Measurements from ENCODE around the gene ELAVL3.

Gene ELAVL3

DNA sequence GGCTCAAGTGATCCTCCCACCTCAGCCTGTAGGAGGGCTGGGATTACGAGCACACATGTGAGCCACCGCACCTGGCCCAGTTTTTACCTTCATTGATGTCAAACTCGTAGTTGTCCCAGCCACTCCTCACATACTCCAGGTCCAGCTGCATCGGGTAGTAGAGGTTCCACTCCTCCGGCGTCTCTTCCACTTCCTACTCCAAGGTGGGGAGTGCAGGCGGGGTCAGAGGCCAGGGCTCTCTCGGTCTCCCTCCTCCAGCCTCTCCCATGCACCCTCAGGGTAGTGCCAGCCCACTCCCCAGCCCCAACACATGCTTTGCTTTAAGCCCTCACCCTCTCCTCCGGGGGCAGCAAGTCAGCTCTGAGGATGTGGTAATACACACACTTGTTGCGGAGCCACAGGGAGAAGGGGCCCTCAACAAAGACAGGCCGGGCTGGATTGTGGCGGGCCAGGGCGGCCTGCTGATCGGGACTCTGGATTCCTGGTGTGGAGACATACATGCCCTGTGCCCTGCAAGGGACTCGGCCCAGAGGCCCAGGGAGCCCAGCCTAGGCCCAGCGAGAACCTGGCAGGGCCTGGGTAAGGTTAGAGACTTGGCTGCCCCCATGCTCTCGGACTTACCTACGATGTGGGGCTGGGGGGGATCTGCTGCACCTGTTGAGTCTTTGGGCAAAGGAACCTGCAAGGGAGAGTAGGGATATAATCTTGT is 26.7 kb upstream of the ELAVL3 start:
- TF ChIP-seq, protein P1, sequence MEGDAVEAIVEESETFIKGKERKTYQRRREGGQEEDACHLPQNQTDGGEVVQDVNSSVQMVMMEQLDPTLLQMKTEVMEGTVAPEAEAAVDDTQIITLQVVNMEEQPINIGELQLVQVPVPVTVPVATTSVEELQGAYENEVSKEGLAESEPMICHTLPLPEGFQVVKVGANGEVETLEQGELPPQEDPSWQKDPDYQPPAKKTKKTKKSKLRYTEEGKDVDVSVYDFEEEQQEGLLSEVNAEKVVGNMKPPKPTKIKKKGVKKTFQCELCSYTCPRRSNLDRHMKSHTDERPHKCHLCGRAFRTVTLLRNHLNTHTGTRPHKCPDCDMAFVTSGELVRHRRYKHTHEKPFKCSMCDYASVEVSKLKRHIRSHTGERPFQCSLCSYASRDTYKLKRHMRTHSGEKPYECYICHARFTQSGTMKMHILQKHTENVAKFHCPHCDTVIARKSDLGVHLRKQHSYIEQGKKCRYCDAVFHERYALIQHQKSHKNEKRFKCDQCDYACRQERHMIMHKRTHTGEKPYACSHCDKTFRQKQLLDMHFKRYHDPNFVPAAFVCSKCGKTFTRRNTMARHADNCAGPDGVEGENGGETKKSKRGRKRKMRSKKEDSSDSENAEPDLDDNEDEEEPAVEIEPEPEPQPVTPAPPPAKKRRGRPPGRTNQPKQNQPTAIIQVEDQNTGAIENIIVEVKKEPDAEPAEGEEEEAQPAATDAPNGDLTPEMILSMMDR (IDR thresholded peaks at IDR 0.05; ENCODE audit: low read depth, low read length), result no peak

DNA sequence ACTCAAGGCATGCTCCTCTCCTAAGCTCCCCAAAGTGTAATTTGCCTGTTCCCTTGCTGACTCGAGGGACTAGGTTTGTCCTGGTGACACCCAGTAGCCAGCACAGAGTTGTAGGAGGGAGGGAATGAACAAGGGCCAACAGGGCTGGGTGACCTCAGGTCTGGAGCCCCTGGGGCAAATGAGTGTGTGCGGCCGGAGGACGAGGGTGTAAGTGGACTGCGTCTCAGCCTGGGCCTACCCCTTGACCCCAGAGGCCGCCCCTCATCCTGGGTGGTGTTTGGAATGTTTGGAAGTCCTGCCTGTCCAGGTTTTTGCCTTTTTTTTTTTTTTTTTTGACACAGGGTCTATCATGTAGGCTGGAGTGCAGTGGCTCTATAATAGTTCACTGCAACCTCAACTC is 26.1 kb upstream of the ELAVL3 start:
- TF ChIP-seq, protein P1 (IDR thresholded peaks at IDR 0.05; ENCODE audit: low read depth, low read length), result no peak
- H3K4me3 ChIP-seq (ENCODE audit: low read depth, low read length), result no peak overlapping the region

More for the DNA sequence above, 26.7 kb upstream of the ELAVL3 start:
- H3K4me3 ChIP-seq (ENCODE audit: low read depth, low read length), result no peak overlapping the region

DNA sequence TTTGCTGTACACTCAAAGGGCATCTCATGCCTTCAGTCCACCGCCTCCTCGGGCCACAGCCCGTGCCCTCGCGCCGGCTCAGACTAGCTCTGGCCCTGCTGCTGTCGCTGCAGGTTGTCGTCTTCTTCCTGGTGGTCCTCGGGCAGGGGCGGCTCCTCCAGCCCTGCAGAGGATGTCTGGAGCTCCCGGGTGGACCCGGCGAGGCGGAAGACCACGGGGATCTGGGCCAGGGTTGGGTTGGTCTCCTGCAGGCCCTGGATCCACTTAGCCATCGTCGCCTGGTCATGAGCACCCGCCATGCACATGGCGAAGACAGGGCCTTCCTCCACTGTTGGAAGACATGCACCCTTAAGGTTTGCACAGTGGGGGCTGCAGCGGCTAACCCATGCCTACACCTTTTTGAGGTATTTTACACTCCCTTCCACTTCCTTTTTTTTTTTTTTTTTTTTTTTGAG is 25.3 kb upstream of the ELAVL3 start:
- TF ChIP-seq, protein P1 (IDR thresholded peaks at IDR 0.05; ENCODE audit: low read depth, low read length), result no peak
- peak overlapping the region; percentile 76 for H3K4me3 ChIP-seq (ENCODE audit: low read depth, low read length)

DNA sequence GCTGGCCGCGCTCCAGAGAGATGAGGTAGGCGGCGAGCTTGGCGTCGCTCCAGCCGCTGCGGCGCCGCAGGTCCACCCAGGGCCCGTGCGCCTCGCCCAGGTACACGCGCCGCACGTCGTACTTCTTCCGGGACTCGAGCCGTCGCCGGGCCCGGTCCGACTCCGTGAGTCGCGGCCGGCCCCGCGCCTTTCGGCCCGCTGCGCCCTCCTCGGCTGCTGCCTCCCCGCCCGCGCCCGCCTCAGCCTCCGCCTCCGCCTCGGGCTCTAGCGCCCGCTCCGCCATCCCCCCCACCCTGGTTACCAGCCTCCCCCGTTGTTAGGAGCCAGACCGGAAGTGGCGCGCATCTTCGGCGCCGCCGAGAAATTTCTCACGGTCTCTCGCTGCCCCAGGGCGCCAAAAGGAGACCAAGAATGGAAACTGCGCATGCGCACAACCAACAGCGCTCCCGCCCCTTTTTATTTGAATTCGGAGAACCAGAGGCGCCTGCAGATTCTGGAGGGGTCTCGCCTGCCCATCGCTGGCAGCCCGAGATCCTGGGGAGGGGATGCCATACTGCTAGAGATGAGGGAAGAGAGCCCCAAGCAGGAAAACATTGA is 24.8 kb upstream of the ELAVL3 start, which contains the start of gene ZNF653:
Gene ZNF653 (minus strand): TSS at position 336 of the 597 bp plus-strand sequence. CDS start 53 bp downstream, at position 283.
- TF ChIP-seq, protein P1 (IDR thresholded peaks at IDR 0.05; ENCODE audit: low read depth, low read length), result no peak
- H3K4me3 ChIP-seq (ENCODE audit: low read depth, low read length), result peak within 1 kb of the TSS; percentile 76

DNA sequence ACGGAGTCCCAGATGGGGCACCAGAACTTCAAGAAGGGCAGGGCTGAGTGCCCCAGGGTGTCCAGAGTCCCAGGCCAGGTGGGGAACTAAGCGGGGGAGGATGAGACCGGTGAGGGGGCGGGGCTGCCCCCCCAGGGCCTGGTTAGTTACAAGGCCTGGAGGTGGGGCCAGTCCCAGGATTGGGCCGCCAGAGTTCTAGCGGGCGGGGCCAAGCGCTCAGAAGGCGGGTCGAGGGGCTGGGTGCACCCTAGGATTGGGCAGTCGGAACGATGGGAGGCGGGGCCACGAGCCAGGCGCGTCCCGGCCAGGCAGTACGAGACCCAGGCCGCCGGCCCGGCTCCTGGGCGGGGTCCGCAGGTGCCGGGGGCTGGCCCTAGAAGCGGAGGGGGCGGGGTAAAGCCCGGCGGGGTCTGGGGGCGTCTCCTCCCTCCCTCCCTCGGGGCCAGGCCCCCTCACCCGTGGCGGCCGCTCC is 24.2 kb upstream of the ELAVL3 start:
- TF ChIP-seq, protein P1 (IDR thresholded peaks at IDR 0.05; ENCODE audit: low read depth, low read length), result no peak
- H3K4me3 ChIP-seq (ENCODE audit: low read depth, low read length), result peak overlapping the region; percentile 76

DNA sequence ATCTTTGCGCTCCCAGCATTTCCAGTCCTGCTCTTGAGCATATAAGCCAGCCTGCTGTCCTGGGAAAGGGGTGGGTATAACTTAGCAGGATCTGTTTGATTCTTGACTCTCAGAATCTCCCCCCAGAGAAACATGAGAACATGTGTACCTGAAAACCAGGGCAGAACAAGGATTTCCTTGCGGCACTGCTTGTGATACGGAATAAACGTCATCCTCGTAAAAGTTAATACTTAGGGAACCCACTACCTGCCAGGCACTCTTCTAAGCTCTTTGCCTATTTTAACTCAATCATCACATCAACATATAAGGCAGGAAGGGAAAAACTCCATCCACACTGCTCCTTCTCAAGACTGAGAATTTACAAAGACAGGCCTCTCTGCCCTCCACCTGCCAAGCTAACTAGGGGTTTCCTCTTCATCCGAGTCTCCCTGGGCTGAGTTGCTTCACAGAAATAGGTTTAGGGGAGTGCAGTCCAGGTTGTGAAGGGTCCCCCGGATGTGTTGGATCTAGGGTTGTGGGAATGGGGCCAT is 23.7 kb upstream of the ELAVL3 start:
- peak overlapping the region; percentile 76 for H3K4me3 ChIP-seq (ENCODE audit: low read depth, low read length)
- TF ChIP-seq, protein P1 (IDR thresholded peaks at IDR 0.05; ENCODE audit: low read depth, low read length), result no peak

Data from WI38 (cell line).